ENCODE measurements around the gene NPAP1.

Gene NPAP1

GRCh38 chr15:24683736-24684135 is 8.2 kb downstream of the NPAP1 start:
- Histone ChIP-seq H3K4me1 (ENCODE audit: insufficient read depth, low read length, poor library complexity, severe bottlenecking) (peaks cover 13% of the 10 kb centered on the region), H3K4me2 (ENCODE audit: low read depth, low read length, poor library complexity, severe bottlenecking) (no peak overlapping the region), H3K9me2 (replicated peaks; ENCODE audit: low read depth, low read length) (no peaks in the 10 kb centered on the region), H3F3A (ENCODE audit: low read depth) (no peaks in the 10 kb centered on the region), H4K20me1 (ENCODE audit: insufficient read depth, low read length, poor library complexity, severe bottlenecking) (no peaks in the 10 kb centered on the region), H3K36me3 (ENCODE audit: insufficient read depth, low read length) (no peaks in the 10 kb centered on the region), H3K27me3 (ENCODE audit: insufficient read depth, low read length, poor library complexity, severe bottlenecking) (no peaks in the 10 kb centered on the region), H3K79me2 (ENCODE audit: insufficient read depth, low read length) (no peaks in the 10 kb centered on the region), H3K9ac (ENCODE audit: low read depth, low read length, poor library complexity, severe bottlenecking) (no peak overlapping the region), H3K4me3 (ENCODE audit: low read length, poor library complexity, severe bottlenecking) (no peak overlapping the region), H3K9me3 (ENCODE audit: insufficient read depth, low read depth, low read length) (no peaks in the 10 kb centered on the region), H2AFZ (ENCODE audit: low read length) (0 out of 2 replicates have a peak overlapping the region, but pooled peaks have one; percentile 0)
- TF ChIP-seq, protein P1, sequence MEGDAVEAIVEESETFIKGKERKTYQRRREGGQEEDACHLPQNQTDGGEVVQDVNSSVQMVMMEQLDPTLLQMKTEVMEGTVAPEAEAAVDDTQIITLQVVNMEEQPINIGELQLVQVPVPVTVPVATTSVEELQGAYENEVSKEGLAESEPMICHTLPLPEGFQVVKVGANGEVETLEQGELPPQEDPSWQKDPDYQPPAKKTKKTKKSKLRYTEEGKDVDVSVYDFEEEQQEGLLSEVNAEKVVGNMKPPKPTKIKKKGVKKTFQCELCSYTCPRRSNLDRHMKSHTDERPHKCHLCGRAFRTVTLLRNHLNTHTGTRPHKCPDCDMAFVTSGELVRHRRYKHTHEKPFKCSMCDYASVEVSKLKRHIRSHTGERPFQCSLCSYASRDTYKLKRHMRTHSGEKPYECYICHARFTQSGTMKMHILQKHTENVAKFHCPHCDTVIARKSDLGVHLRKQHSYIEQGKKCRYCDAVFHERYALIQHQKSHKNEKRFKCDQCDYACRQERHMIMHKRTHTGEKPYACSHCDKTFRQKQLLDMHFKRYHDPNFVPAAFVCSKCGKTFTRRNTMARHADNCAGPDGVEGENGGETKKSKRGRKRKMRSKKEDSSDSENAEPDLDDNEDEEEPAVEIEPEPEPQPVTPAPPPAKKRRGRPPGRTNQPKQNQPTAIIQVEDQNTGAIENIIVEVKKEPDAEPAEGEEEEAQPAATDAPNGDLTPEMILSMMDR (conservative IDR thresholded peaks at IDR 0.05; ENCODE audit: low read length): no peak
- TF ChIP-seq EZH2phosphoT487 (IDR thresholded peaks at IDR 0.05; ENCODE audit: borderline replicate concordance): no peak

GRCh38 chr15:24684313-24684712 is 8.7 kb downstream of the NPAP1 start:
- Histone ChIP-seq H3K9ac (ENCODE audit: low read depth, low read length, poor library complexity, severe bottlenecking) (no peak overlapping the region), H3K79me2 (ENCODE audit: insufficient read depth, low read length) (no peaks in the 10 kb centered on the region), H3F3A (ENCODE audit: low read depth) (no peaks in the 10 kb centered on the region), H3K27me3 (ENCODE audit: insufficient read depth, low read length, poor library complexity, severe bottlenecking) (no peaks in the 10 kb centered on the region), H3K4me3 (ENCODE audit: low read length, poor library complexity, severe bottlenecking) (no peak overlapping the region), H3K9me2 (replicated peaks; ENCODE audit: low read depth, low read length) (no peaks in the 10 kb centered on the region), H3K4me1 (ENCODE audit: insufficient read depth, low read length, poor library complexity, severe bottlenecking) (peaks cover 9% of the 10 kb centered on the region), H2AFZ (ENCODE audit: low read length) (no peak overlapping the region), H3K36me3 (ENCODE audit: insufficient read depth, low read length) (no peaks in the 10 kb centered on the region), H4K20me1 (ENCODE audit: insufficient read depth, low read length, poor library complexity, severe bottlenecking) (no peaks in the 10 kb centered on the region), H3K4me2 (ENCODE audit: low read depth, low read length, poor library complexity, severe bottlenecking) (no peak overlapping the region), H3K9me3 (ENCODE audit: insufficient read depth, low read depth, low read length) (no peaks in the 10 kb centered on the region)
- no peak for TF ChIP-seq EZH2phosphoT487 (IDR thresholded peaks at IDR 0.05; ENCODE audit: borderline replicate concordance)
- TF ChIP-seq, protein P1 (conservative IDR thresholded peaks at IDR 0.05; ENCODE audit: low read length): no peak

- H3K9me3 ChIP-seq (ENCODE audit: insufficient read depth, low read depth, low read length): no peaks in the 10 kb centered on the region
- no peaks in the 10 kb centered on the region for H3K36me3 ChIP-seq (ENCODE audit: insufficient read depth, low read length)
- no peaks in the 10 kb centered on the region for H4K20me1 ChIP-seq (ENCODE audit: insufficient read depth, low read length, poor library complexity, severe bottlenecking)
- TF ChIP-seq EZH2phosphoT487 (IDR thresholded peaks at IDR 0.05; ENCODE audit: borderline replicate concordance): no peak
- TF ChIP-seq, protein P1 (conservative IDR thresholded peaks at IDR 0.05; ENCODE audit: low read length): no peak
- H3K4me1 ChIP-seq (ENCODE audit: insufficient read depth, low read length, poor library complexity, severe bottlenecking): no peaks in the 10 kb centered on the region
- H3F3A ChIP-seq (ENCODE audit: low read depth): no peaks in the 10 kb centered on the region
- H3K9me2 ChIP-seq (replicated peaks; ENCODE audit: low read depth, low read length): no peaks in the 10 kb centered on the region
- H3K4me2 ChIP-seq (ENCODE audit: low read depth, low read length, poor library complexity, severe bottlenecking): no peak overlapping the region
- H3K79me2 ChIP-seq (ENCODE audit: insufficient read depth, low read length): no peaks in the 10 kb centered on the region
- H3K9ac ChIP-seq (ENCODE audit: low read depth, low read length, poor library complexity, severe bottlenecking): no peak overlapping the region
- no peak overlapping the region for H3K4me3 ChIP-seq (ENCODE audit: low read length, poor library complexity, severe bottlenecking)
- H3K27me3 ChIP-seq (ENCODE audit: insufficient read depth, low read length, poor library complexity, severe bottlenecking): no peaks in the 10 kb centered on the region
- no peak overlapping the region for H2AFZ ChIP-seq (ENCODE audit: low read length)
These were observed 20.6 kb downstream of the NPAP1 start for GRCh38 chr15:24696201-24696600.

Data from Loucy (cell line).